Colon (tissue), 2 donors: ENCODE measurements around the gene PRKN.

ENCODE experiments used
- FAIRE-seq: peaks from 2 replicates; lab custom pipeline; 2012; peaks lifted over from hg19 to GRCh38; lab: Jason Lieb, UNC
- donor health status: control.
- donor health status: control.

Gene PRKN

GRCh38 chr6:162181741-162182401 is 545.7 kb downstream of the PRKN start:
- FAIRE-seq, result no peak

DNA sequence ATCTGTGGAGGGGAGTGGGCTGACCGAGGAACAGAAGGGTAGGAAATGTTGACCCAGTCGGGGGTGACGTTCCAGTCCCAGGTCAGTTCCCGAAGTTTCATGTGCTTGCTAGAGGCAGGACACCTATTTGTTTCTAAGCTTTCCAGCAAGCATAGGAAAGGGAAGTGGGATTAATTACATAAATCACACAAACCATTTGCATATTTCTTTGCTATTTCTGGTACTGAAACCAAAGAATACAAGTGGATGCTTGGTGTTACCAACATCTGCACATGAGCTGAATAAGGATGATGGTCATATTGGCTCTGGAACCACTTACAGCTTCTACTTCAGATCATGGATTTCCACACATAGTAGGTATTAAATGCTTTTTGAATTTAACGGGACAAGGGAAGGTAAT is 546.5 kb downstream of the PRKN start:
- no peak for FAIRE-seq

- no peak for FAIRE-seq
Measured at GRCh38 chr6:162179196-162179951, 548.2 kb downstream of the PRKN start.

DNA sequence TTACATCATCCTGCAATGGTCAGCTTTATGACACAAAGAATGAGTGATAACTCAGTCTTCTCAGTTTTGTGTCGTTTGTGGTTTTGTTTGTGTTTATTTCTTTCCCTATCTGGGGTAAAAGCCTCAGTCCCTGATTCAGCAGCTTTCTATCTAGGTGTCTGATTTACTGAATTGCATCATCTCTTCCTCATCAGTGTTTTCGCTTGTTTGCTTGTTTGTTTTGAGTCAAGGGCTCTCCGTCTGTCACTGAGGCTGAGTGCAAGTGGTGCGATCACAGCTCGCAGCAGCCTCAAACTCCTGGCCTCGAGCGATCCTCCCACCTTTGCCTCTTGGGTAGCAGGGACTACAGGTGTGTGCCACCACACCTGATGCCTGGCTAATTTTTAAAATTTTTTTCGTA is 548.9 kb downstream of the PRKN start:
- FAIRE-seq, result no peak

DNA sequence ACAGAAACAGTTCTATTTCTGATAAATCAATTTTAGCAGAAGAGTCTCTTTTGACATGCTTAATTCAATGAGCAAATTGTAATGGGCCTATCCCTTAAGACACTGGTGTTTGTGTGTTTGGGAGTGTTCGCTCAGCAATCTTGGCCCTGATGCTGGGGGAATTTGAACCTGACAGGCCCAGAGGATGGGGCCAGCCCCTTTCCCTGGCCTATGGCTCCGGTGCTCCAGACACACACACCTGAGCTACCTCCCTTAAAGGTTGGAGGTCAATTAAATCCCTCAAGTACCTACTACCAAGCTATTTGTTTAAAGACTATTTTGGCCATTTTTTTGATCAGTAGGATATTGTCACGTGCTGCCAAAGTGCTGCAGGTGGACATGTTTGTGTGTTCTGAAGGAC is 549.3 kb downstream of the PRKN start:
- no peak for FAIRE-seq

DNA sequence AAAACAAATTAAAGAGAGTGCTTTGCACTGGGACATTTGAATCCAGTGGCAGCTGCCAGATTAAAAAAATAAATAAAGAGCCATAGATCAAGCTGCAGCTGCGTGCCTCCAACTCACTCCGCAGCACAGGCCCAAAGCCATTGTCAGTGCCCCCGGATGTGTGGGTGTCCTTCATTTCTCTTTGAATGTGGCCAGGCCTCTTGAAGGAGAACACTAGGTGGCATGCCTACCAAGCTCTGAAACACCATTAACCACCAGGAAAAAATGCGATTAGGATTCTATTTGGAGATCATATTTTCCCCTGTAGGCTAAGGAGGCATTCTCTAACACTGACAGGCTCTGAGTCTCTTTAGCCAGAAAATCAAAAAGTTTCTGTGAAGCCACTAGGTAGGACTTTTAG is 549.8 kb downstream of the PRKN start:
- no peak for FAIRE-seq

DNA sequence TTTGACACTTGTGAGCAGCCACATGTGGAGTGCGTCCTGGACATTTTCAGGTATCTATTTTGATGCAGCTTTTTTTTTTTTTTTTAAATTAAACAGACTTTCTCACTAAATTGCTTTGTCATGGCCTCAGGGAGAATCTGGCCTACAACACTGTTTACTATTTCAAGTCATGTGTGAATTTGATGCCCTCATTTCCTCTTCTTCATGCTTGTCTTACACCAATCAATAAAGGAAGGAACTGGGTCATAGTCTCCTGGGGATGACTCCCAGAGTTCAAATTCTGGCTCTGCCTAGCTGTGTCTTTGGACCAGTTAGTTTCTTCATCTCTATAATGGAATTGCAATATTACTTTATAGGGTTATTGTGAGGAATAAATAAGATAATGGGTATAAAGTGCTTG is 554.1 kb downstream of the PRKN start:
- no peak for FAIRE-seq

GRCh38 chr6:162165479-162165878 is 562.1 kb downstream of the PRKN start:
- FAIRE-seq, result no peak

DNA sequence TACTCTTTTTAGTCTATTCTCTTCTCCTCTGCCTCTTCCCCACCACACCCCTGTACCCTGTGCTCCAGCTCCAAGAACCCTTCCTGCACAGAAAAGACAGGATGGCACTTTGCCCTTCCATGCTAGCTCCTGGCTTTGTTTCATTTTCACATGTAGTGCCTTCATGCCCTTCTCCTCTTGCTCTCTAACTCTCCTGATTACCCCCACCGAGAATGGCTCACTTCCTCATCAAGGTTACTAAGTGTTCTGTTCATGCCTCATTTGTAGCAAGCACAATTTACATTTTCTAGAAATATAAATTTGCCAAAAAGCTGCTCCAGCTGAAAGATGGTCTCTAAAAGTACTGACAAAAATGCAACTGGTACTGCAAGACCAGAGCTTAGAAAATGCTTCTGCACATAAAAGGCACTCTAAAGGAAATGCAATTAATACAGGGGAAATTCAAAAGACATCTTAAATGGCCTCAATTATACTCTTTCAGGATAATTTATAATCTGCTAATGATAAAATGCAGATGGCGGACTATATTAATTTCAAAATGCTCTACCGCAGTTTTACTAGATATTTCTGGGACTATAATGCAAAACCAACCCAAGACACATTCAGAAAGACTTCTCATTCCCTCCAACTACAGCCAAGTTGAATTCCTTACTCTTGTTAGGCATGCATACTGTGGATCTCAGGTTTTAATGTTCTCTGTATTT is 570.2 kb downstream of the PRKN start:
- FAIRE-seq, result no peak

- FAIRE-seq, result no peak
Measured at GRCh38 chr6:162156146-162156545, 571.4 kb downstream of the PRKN start.

DNA sequence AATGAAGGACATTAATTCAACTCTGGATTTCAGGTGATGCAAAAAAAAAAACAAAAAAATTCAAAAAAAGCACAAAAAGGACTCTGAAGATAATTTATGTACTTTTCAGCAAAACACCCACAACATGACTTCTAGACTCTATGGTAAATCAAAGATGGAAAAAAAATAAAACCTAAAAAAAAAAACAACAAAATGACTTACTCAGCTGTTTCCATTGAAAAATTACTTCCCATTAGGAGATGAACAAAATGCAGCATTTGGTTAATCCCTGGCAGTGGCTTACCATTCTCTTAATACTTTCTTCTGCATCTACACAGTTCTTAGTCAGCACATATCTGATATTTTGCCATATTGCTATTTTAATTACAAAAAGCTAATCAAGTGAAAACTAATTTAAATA is 572.6 kb downstream of the PRKN start:
- no peak for FAIRE-seq

DNA sequence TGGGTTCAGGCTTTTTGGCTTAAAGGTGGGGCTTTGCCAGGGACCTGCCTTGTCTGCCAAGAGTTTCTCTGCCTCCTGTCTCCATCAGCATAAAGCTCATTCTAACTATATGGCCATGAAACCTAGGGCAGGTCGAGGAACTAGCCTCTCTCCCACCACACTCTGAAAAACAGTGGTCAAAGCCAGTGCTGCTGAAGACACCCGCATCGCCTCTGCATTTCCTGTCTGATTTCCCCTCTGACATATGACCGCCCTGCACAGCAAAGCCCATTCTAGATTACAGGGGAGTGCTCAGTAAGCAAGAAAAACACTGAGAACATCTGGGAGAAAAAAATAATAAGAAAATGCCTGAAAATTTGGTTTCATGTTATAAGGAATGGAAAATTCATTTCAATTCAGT is 573.6 kb downstream of the PRKN start:
- FAIRE-seq, result no peak

GRCh38 chr6:162153120-162153519 is 574.4 kb downstream of the PRKN start:
- no peak for FAIRE-seq

GRCh38 chr6:162151021-162151665 is 576.4 kb downstream of the PRKN start:
- no peak for FAIRE-seq

DNA sequence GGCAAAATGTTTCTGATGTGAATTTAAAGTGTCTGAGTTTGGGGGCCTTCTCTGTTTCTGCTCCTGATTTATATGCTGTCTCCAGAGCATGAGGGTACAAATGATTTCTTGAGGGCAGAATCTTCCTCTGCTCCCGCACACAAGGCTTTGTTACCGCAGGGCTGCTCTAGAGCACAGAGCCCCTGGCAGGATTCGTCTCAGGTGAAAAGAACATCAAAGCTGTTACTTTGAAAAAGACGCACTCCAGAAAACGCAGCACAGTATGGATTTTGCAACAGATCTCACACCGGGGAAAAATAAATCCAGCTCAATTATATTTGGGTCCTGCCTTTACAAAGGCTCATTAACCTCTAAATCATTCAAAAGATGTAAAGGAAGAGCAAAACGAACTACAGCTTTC is 577.3 kb downstream of the PRKN start:
- no peak for FAIRE-seq

DNA sequence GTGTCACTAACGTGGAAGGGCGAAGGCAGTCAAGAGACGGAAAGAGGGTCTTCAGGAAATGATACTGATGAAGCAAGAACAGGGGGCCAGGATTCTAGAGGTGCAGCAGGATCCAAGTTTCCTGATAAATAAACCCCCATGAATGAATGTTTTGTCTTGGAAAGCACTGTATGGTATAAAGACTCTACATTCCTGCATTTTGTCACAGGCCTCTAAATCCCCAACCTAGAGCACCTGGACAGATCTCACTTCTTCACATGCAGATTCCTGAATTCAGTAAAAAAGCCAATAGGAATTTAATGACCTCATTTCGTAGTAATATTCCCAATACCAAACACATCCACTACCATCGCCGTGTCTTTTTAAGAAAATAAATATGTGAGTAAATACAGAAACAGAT is 577.8 kb downstream of the PRKN start:
- FAIRE-seq, result no peak

- no peak for FAIRE-seq
Measured at GRCh38 chr6:162147805-162148204, 579.8 kb downstream of the PRKN start.

- no peak for FAIRE-seq
Measured at GRCh38 chr6:162147281-162147680, 580.3 kb downstream of the PRKN start.

GRCh38 chr6:162140251-162140852 is 587.2 kb downstream of the PRKN start:
- FAIRE-seq, result no peak

GRCh38 chr6:162125659-162126058 is 601.9 kb downstream of the PRKN start:
- FAIRE-seq, result no peak

- FAIRE-seq, result no peak
Measured at GRCh38 chr6:162124710-162125435, 602.7 kb downstream of the PRKN start.

GRCh38 chr6:162123797-162124196 is 603.8 kb downstream of the PRKN start:
- no peak for FAIRE-seq
